Subcutaneous abdominal adipose tissue (tissue), 5 donors: Measurements from ENCODE around the gene CBR3.

Experiments used
- H3K27ac ChIP-seq: one replicate; pipeline ENCODE4 v1.7.0; 2013; ENCODE audit warnings: low read depth, mild to moderate bottlenecking, inconsistent platforms, low read length, moderate library complexity
- H3K27me3 ChIP-seq, 5 donors: one replicate each; pipeline ENCODE4 v1.7.0; 2013; ENCODE audit warnings: low read length in 5 of 5, inconsistent platforms in 1 of 5; ENCODE audit not compliant: control insufficient read depth in 5 of 5, insufficient read depth in 4 of 5
- H3K36me3 ChIP-seq, 5 donors: one replicate each; pipeline ENCODE4 v1.7.0; 2013; ENCODE audit warnings: low read length in 5 of 5; ENCODE audit not compliant: control insufficient read depth in 5 of 5, insufficient read depth in 5 of 5
- H3K4me1 ChIP-seq, 5 donors: one replicate each; pipeline ENCODE4 v1.7.0; 2013; ENCODE audit warnings: low read length in 5 of 5, mild to moderate bottlenecking in 3 of 5, moderate library complexity in 1 of 5; ENCODE audit not compliant: control insufficient read depth in 5 of 5, insufficient read depth in 5 of 5
- H3K4me3 ChIP-seq, 5 donors: one replicate each; pipeline ENCODE4 v1.7.0; 2013; ENCODE audit warnings: low read length in 5 of 5, low read depth in 1 of 5
- H3K9ac ChIP-seq, 5 donors: one replicate each; pipeline ENCODE4 v1.7.0; 2013; ENCODE audit warnings: low read length in 5 of 5, mild to moderate bottlenecking in 4 of 5, moderate library complexity in 3 of 5
- H3K9me3 ChIP-seq, 5 donors: one replicate each; pipeline ENCODE4 v1.7.0; 2013; ENCODE audit warnings: low read length in 5 of 5; ENCODE audit not compliant: control insufficient read depth in 5 of 5
- donor health status: healthy.
- donor health status: healthy.
- donor health status: healthy.
- donor health status: healthy.
- donor health status: healthy.

Gene CBR3

GRCh38 chr21:36149788-36150711 lies 15.2 kb downstream of the CBR3 start:
- H3K27me3 ChIP-seq: no peaks in the 10 kb centered on the region
- H3K27ac ChIP-seq: no peak overlapping the region
- peak overlapping the region in 1 of 5 donors; percentile 4 for H3K9ac ChIP-seq
- H3K4me1 ChIP-seq: peaks cover 0 to 16% (median 14%) of the 10 kb centered on the region in 5 donors
- no peak overlapping the region for H3K4me3 ChIP-seq
- H3K36me3 ChIP-seq: peaks cover 0 to 12% (median 5%) of the 10 kb centered on the region in 5 donors
- no peaks in the 10 kb centered on the region for H3K9me3 ChIP-seq

GRCh38 chr21:36155603-36156338 lies 20.9 kb downstream of the CBR3 start:
- no peak overlapping the region for H3K27ac ChIP-seq
- peak overlapping the region in 4 of 5 donors; percentile 66 to 89 (median 82) for H3K9ac ChIP-seq
- no peaks in the 10 kb centered on the region for H3K27me3 ChIP-seq
- H3K4me1 ChIP-seq: peaks cover 0 to 24% (median 22%) of the 10 kb centered on the region in 5 donors
- H3K4me3 ChIP-seq: peak overlapping the region; percentile 48 to 89 (median 82)
- no peaks in the 10 kb centered on the region for H3K9me3 ChIP-seq
- no peaks in the 10 kb centered on the region for H3K36me3 ChIP-seq

- Histone ChIP-seq H3K27me3 (no peaks in the 10 kb centered on the region), H3K4me3 (peak overlapping the region in 4 of 5 donors; percentile 80 to 89 (median 87)), H3K27ac (no peak overlapping the region), H3K36me3 (no peaks in the 10 kb centered on the region), H3K9ac (peak overlapping the region in 4 of 5 donors; percentile 61 to 89 (median 78)), H3K9me3 (no peaks in the 10 kb centered on the region), H3K4me1 (peaks cover 0 to 23% (median 21%) of the 10 kb centered on the region in 5 donors)
Observed at GRCh38 chr21:36156339-36156814, 21.5 kb downstream of the CBR3 start.

DNA sequence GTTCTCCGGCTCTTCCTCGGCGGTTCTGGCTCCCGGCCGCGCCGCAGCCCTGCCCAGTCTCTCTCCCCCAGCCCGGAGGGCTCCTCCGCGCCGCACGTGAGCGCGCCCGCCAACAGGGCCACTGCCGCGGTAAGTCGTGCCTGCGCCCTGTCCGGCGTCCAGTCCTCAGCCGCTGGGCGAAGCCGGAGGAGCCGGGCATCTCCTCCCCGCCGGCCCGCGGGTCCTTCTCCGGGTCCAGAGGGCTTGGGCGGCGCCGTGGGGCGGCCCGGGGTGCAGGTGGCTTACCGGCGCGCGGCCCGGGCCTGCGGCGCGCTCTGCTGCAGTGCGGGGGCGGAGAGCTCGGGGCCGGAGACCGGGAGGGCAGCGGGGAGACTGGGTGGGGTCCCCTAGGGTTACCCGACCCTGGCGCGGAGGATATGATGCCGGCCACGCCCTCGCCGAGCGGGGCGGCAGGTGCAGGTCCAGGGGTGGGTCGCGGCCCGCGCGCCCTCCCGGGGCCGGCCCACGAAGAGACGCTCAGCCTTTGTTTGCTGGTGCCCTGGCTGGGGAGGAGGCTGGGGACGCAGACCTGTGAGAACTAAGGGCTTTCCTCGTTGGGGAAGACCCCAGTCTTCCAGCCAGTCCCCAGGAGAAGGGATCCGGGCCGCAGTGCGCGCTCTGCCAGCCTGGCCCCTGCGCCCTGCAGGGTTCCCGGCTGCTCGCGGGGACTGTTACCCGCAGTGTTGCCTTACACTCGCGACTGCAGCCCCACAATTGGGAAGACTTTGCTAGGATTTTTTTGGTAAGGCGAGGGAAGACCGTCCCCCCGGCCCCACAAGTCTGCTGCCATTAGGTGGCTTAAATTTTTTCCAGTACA lies 22.2 kb downstream of the CBR3 start, which contains the start of gene DOP1B:
Gene DOP1B, plus strand, starts transcription at position 10 of the 856 bp plus-strand sequence. CDS start 7,910 bp downstream, outside the sequence.
- Histone ChIP-seq H3K9ac (peak within 1 kb of the TSS in 4 of 5 donors; percentile 66 to 89 (median 82)), H3K36me3 (no peaks in the 10 kb centered on the region), H3K9me3 (no peaks in the 10 kb centered on the region), H3K4me3 (peak within 1 kb of the TSS; percentile 57 to 89 (median 86)), H3K4me1 (peaks cover 0 to 23% (median 21%) of the 10 kb centered on the region in 5 donors), H3K27me3 (no peaks in the 10 kb centered on the region), H3K27ac (no peak within 1 kb of the TSS)

DNA sequence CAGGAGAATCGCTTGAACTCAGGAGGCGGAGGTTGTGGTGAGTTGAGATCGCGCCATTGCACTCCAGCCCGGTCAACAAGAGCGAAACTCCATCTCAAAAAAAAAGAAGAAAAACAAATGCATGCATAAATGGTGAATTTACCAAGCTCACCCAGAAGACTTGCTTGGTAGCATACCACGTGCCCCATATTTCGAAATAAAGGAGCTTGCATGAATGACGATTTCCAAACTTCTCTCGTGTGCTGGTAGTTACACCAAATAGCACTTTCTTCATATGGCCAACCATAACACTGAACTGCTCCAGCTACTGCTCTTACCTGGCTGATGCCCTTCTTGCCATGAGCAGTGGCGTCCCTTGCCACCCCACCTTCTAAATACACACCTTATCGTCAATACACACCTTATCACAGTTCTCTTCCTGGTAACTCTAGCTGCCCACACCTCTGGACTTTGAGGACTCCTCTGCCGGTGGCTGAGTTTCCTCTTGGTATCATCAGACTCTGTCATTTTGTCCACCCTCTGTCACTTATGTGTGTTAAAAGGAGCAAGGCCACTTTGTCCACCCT lies 24.6 kb downstream of the CBR3 start:
- Histone ChIP-seq H3K4me3 (no peak overlapping the region), H3K36me3 (no peaks in the 10 kb centered on the region), H3K9me3 (no peaks in the 10 kb centered on the region), H3K9ac (no peak overlapping the region), H3K4me1 (peaks cover 0 to 28% (median 22%) of the 10 kb centered on the region in 5 donors), H3K27ac (no peak overlapping the region), H3K27me3 (no peaks in the 10 kb centered on the region)

- peaks cover 0 to 23% (median 15%) of the 10 kb centered on the region in 5 donors for H3K4me1 ChIP-seq
- H3K9ac ChIP-seq: no peak overlapping the region
- no peaks in the 10 kb centered on the region for H3K9me3 ChIP-seq
- peaks cover 0 to 4% (median 0%) of the 10 kb centered on the region in 5 donors for H3K36me3 ChIP-seq
- no peak overlapping the region for H3K27ac ChIP-seq
- H3K4me3 ChIP-seq: no peak overlapping the region
- no peaks in the 10 kb centered on the region for H3K27me3 ChIP-seq
Observed at GRCh38 chr21:36160850-36161178, 25.9 kb downstream of the CBR3 start.

DNA sequence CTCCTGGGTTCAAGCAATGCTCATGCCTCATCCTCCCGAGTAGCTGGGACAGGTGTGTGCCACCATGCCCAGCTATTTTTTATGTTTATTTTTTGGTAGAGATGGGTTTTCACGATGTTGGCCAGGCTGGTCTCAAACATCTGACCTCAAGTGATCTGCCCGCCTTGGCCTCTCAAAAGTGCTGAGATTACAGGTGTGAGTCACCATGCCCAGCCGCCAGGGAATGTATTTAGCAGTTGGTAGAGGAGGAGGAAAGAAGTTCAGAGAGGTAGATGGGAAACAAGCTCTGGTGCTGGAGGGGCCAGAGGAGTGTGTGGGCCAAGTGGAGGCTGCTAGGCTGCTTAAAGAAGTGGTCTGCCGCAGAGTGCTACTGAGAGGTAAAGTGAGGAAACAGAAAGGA lies 27.8 kb downstream of the CBR3 start:
- Histone ChIP-seq H3K9me3 (no peaks in the 10 kb centered on the region), H3K4me1 (peaks cover 0 to 12% (median 8%) of the 10 kb centered on the region in 5 donors), H3K9ac (no peak overlapping the region), H3K4me3 (no peak overlapping the region), H3K27me3 (no peaks in the 10 kb centered on the region), H3K36me3 (peaks cover 0 to 9% (median 6%) of the 10 kb centered on the region in 5 donors), H3K27ac (no peak overlapping the region)

GRCh38 chr21:36163750-36164741 lies 29.2 kb downstream of the CBR3 start:
- Histone ChIP-seq H3K9me3 (no peaks in the 10 kb centered on the region), H3K27ac (no peak overlapping the region), H3K27me3 (no peaks in the 10 kb centered on the region), H3K9ac (no peak overlapping the region), H3K4me3 (no peak overlapping the region), H3K4me1 (peaks cover 0 to 11% (median 7%) of the 10 kb centered on the region in 5 donors), H3K36me3 (peaks cover 0 to 11% (median 8%) of the 10 kb centered on the region in 5 donors)
